ENCODE results near the gene TMEM217.

DNA sequence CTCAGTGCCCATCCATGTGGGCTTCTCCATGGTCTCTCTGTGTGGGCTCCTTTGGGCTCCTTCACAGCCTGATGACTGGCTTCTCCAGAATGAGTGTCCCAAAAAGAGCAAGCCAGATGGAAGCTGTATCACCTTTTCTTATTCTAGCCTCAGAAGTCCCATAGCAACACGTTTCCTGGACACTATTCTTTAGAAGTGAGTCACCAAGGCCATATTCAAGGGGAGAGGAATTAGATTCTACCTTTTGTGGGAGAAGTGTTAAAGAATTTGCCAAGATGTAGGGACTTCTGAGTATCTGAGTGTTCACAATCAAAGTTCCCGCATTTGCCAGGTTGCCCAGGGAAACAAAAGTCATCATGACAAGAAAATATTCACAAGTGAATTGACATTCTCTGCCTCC is 21.0 kb downstream of the TMEM217 start:
- TF ChIP-seq, protein P1, sequence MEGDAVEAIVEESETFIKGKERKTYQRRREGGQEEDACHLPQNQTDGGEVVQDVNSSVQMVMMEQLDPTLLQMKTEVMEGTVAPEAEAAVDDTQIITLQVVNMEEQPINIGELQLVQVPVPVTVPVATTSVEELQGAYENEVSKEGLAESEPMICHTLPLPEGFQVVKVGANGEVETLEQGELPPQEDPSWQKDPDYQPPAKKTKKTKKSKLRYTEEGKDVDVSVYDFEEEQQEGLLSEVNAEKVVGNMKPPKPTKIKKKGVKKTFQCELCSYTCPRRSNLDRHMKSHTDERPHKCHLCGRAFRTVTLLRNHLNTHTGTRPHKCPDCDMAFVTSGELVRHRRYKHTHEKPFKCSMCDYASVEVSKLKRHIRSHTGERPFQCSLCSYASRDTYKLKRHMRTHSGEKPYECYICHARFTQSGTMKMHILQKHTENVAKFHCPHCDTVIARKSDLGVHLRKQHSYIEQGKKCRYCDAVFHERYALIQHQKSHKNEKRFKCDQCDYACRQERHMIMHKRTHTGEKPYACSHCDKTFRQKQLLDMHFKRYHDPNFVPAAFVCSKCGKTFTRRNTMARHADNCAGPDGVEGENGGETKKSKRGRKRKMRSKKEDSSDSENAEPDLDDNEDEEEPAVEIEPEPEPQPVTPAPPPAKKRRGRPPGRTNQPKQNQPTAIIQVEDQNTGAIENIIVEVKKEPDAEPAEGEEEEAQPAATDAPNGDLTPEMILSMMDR (IDR thresholded peaks at IDR 0.05): no peak
- TF ChIP-seq POLR2A (IDR thresholded peaks at IDR 0.05) (no peak), POLR2AphosphoS5 (IDR thresholded peaks at IDR 0.05) (no peak)
